ENCODE results near the gene WDFY4.

GRCh38 chr10:48881937-48882336, 197.3 kb downstream of the WDFY4 start:
- TF ChIP-seq CTCF (conservative IDR thresholded peaks at IDR 0.05; ENCODE audit: low read length) = no peak
- no peak for TF ChIP-seq EZH2phosphoT487 (IDR thresholded peaks at IDR 0.05; ENCODE audit: borderline replicate concordance)
